Loucy (cell line): ENCODE data around the gene IL1R2.

ENCODE experiments used
- EZH2phosphoT487 ChIP-seq: fragments of 200-600 bp; IDR thresholded peaks from 2 replicates; pipeline ENCODE4 v1.6.1; 2018; ENCODE audit warnings: antibody characterized with exemption, mild to moderate bottlenecking, moderate library complexity, borderline replicate concordance
- TF ChIP-seq, protein P1 (sequence below): fragments of 200-600 bp; sonication (generic); conservative IDR thresholded peaks from 2 replicates; pipeline ENCODE4 v1.5.1; 2014; ENCODE audit warnings: mild to moderate bottlenecking, antibody characterized with exemption, low read length

- TF ChIP-seq, protein P1, sequence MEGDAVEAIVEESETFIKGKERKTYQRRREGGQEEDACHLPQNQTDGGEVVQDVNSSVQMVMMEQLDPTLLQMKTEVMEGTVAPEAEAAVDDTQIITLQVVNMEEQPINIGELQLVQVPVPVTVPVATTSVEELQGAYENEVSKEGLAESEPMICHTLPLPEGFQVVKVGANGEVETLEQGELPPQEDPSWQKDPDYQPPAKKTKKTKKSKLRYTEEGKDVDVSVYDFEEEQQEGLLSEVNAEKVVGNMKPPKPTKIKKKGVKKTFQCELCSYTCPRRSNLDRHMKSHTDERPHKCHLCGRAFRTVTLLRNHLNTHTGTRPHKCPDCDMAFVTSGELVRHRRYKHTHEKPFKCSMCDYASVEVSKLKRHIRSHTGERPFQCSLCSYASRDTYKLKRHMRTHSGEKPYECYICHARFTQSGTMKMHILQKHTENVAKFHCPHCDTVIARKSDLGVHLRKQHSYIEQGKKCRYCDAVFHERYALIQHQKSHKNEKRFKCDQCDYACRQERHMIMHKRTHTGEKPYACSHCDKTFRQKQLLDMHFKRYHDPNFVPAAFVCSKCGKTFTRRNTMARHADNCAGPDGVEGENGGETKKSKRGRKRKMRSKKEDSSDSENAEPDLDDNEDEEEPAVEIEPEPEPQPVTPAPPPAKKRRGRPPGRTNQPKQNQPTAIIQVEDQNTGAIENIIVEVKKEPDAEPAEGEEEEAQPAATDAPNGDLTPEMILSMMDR = no peak
- TF ChIP-seq EZH2phosphoT487 = no peak
Observed at GRCh38 chr2:101947374-101947773, 44.4 kb upstream of the IL1R2 start.
